Vagina (tissue), 2 donors: Measurements from ENCODE around the gene ARHGEF38.

ENCODE experiments used
- CTCF ChIP-seq, 3 experiments: fragments of 450-650 bp in 2 of 3; fragments of 200-600 bp in 1 of 3; sonication (generic) in 1 of 3; IDR thresholded peaks; one replicate each; pipeline ENCODE4 v1.5.1; 2017 to 2019; ENCODE audit warnings: antibody characterized with exemption in 3 of 3, mild to moderate bottlenecking in 2 of 3, moderate library complexity in 2 of 3
- POLR2A ChIP-seq, 2 donors: fragments of 450-650 bp; IDR thresholded peaks; one replicate each; pipeline ENCODE4 v1.6.1; 2017; ENCODE audit warnings: antibody characterized with exemption in 2 of 2, mild to moderate bottlenecking in 2 of 2, moderate library complexity in 2 of 2
- POLR2AphosphoS5 ChIP-seq, 2 donors: sonication (generic); formaldehyde crosslinking; IDR thresholded peaks; one replicate each; pipeline ENCODE4 v1.9.0; 2017; ENCODE audit warnings: antibody characterized with exemption in 2 of 2, mild to moderate bottlenecking in 2 of 2, low read depth in 1 of 2; ENCODE audit not compliant: insufficient read depth in 1 of 2

- no peak for TF ChIP-seq POLR2A (IDR thresholded peaks at IDR 0.05)
- no peak for TF ChIP-seq CTCF (IDR thresholded peaks at IDR 0.05)
- TF ChIP-seq POLR2AphosphoS5 (IDR thresholded peaks at IDR 0.05; ENCODE audit: insufficient read depth in 1 of 2, low read depth in 1 of 2), result no peak
Observed at GRCh38 chr4:105542039-105542438, 10.4 kb upstream of the ARHGEF38 start.
